NCI-H2227 treated with DMSO at 0.1 percent for 48 hours (cell line): Measurements from ENCODE around the gene ST6GALNAC2.
A peak's percentile ranks its signal among the peaks of the same experiment; 100 is the strongest.
"Not testable (repeated sequence)": the region's sequence is repeated elsewhere in the genome, so short reads cannot be mapped to it uniquely, and the experiment has no call there.

ENCODE experiments used
- DNase-seq: peaks from one replicate; lab custom pipeline; 2025; lab: John Stamatoyannopoulos, UW

The ST6GALNAC2 gene

DNA sequence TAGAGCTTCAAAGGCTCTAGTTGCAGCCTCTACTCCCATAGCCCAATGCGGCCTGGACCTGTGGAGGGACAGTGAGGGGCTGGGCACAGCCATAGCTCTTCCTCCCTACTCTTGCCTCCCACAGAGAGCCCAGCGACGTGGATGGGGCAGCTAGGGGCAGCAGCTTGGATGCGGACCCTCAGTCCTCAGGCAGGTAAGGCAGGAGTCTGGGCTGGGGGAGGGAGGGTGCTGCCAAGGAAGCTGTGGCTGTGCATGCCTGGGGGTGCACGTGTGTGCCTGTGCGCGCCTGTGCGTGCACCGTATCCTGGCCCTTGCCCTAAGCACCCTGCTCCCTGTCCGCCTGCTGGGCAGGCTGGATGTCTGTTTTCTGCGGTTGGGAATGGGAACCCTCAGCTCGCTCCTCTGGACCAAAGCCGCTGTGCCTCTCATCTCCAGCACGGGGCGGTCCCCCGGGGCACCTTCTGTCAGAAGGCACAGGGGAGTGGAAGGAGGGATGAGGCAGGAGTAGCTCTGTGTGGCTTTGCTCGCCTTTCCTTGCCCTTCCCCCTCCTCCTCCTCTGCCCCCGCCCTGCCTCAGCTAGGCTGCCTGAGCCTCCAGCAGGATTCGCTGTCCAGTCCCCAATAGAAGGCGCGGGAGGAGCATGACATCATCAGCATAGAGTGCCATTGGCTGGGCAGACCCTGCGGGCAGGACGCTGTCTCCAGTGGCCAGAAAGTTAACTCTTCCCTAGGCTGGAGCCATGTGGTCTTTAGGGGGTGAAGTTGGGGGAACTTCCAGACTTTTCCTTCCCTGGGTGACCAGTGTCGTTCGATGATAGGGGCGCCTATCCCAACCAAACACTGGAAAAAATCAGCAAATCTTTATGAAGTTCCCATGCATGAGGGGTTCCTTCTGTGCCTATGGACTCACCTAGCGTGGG lies 45.0 kb downstream of the ST6GALNAC2 start:
- peak; percentile 96 for DNase-seq

DNA sequence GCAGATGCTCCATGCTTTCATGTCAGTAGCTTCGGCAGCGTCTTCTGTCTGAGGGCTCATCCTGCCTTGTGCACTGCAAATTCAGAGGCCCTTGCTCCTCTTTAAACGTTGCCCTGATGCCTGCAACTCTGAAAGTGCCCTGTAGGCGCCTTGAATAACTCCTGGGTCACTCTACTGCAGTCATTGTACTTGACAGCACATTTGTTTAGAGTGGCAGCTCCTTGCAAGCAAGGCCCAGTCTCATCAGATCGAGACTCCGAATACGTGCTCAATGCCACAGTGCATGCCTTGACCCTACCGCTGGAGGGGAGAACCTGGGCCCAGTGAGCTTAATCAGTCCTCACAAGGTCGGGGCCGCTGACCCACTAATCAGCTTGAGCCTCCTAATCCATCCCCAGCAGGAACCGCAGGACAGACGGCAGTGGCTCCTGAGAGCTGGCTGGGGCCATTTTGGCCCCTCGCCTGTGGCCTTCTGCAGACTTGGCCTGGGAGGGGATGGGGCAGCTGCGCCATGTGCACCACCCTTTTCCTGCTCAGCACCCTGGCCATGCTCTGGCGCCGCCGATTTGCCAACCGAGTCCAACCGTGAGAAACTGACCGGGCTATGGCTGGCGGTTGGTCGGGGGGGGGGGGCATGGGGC lies 45.9 kb downstream of the ST6GALNAC2 start, which contains the start of gene PRCD:
Gene PRCD, plus strand, starts transcription at position 414 of the 641 bp plus-strand sequence. Its CDS starts 98 bp downstream, at position 512.
- no peak for DNase-seq

- DNase-seq = no peak
These were observed 46.6 kb downstream of the ST6GALNAC2 start for GRCh38 chr17:76538941-76539570.

GRCh38 chr17:76538281-76538931 lies 47.3 kb downstream of the ST6GALNAC2 start:
- DNase-seq = no peak

GRCh38 chr17:76537578-76538280 lies 47.9 kb downstream of the ST6GALNAC2 start, which contains the start of gene CYGB:
CYGB (minus strand) TSS chr17:76537709; CDS start chr17:76537542, 167 bp downstream.
- DNase-seq = peak; percentile 28

DNA sequence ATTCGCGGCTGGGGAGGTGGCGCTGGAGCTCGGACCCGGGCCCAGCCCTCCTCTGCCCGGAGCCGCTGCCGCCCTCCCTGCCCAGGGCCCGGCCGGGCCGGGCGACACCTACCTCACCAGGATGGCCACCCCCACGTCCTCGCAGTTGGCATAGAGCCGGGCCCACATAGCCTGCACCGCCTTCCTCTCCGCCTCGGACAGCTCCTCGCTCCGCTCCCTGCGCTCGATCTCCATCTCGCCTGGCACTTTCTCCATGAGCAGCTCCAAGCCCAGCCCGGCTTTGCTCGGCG lies 48.4 kb downstream of the ST6GALNAC2 start:
- no peak for DNase-seq

- no peak for DNase-seq
These were observed 49.0 kb downstream of the ST6GALNAC2 start for GRCh38 chr17:76536511-76537287.

DNA sequence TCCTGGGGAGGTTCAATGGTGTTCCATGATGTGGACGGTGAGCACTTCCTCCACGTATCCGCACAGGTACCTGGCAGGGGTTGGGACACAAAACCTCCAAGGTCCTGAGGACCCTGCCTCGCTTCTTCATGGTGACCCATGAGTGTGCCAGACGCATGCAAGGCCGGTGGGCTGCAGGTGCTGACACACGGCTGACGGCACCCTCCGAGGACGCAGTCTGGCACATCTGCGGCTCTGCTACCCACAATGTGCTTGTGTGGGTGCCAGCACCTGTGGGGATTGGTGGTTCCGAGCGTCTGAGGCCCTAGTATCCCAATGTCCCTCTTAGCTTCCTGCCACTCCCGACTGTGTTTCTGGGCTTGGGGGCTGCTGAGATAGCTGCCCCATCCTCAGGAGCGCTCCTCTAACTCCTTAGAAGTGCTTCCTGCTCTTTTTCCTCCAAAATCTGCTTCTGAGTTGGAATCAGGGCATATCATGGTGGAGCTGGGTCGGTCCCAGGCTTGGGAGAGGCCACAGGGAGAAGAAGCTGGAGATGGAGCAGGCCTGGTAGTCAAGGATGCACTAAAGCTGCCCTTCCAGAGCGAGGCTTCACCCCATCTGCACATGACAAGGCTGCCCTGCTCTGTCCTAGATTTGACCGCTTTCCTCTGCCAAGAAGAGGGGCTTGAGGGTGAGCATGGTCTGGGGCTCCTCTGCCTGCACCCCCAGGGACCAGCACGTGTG lies 49.7 kb downstream of the ST6GALNAC2 start:
- no peak for DNase-seq

- no peak for DNase-seq
These were observed 50.6 kb downstream of the ST6GALNAC2 start for GRCh38 chr17:76534831-76535732.

- not testable (repeated sequence) for DNase-seq
These were observed 51.9 kb downstream of the ST6GALNAC2 start for GRCh38 chr17:76533640-76534359.

GRCh38 chr17:76532072-76532651 lies 53.5 kb downstream of the ST6GALNAC2 start:
- no peak for DNase-seq

DNA sequence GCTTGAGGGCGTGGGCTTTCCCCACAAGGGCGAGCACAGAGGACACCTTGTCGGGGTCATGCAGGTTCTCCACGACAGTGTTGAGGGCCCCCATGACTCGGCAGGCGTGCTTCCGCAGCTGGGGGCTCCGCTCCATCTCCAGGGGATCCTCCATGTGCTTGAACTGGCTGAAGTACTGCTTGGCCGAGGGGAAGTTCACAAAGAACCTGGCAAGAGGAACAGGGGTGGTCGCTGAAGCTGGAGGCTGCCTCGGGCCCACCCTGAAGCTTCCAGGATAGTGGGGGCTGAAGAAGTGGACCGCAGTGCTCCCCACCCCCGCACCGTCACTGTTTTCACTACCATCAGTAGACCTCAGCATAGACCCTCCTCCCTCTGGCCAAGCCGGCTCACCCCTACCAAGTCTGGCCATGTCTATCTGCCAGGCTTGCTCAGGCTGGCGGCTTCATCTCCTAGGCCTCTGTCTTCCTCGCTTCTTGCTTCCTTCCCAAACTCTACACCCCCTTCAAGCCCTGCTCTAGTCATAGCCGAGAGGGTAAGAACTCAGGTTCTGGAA lies 54.1 kb downstream of the ST6GALNAC2 start:
- no peak for DNase-seq

DNA sequence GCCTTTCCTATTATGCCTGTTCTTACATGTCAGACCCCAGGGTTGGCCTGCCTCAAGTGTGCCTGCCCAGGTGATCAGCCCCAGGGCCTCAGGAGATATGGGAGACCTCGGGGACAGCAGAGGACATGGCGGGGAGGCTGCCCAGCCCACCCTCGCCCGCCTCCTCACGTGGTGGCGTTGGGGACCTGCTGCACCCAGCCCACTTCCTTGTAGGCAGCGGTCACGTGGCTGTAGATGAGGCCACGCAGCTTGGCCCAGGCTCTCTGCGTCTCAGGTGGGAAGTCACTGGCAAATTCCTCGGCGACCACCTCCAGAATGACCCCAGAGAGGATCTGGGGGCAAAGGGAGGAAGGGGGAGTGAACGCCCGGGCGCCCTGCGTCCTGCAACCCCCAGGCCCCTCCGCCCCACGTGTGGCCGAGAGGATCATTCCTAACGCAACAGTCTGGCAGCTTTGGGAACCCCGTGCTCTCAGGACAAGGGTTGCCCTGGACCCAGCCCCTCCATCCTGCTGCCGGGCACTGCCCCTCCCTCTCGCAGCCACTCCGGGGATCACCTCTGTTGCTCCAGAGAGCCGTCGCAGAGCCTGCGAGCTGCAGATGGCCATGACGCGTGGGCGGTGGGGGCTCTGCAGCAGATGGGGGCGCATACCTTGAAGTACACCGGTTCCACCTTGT lies 54.7 kb downstream of the ST6GALNAC2 start:
- DNase-seq = no peak

- no peak for DNase-seq
These were observed 55.5 kb downstream of the ST6GALNAC2 start for GRCh38 chr17:76530095-76530723.

DNA sequence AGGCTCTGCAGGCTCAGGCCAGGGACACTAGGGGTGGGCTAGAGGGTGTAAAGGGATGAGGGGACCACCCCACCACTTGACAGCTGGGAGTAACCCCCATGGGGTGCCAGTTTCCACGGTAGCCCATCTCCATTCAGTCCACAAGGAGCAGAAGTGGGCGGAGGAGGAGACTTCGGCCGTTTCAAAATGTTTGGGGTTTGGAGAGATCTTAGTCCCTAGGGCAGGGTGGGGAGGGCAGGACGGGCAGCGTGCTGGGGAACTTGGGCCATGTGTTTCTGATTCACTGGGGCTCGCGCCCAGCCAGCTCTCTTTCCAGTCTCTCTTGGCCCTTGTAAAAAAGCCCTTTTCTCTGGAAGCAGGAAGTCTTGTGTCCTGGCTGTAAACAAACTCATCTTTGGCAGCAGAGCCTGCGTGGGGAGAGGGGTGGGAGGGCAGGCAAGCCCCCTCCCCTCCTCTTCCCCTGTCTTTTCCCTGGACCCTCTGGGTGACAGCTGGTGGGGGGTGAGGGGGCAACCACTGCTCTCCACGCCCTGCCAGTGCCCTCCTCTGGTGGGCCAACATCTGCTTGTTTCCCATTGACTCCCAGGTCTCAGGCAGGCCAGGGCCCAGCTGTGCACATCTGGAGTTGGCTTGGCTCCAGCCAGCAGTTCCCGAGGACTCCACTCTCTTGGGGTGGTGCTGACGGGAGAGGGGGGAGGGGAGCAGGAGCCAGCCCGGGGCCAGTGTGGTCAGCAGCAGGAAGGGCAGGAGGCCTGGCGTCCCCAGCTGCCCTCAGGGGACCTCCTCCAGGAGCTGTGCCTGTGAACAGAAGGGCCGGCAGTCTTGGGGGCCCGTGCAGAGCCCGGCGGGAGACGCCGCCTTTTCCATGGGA lies 56.2 kb downstream of the ST6GALNAC2 start:
- no peak for DNase-seq
